ENCODE results near the gene MYO16. TPM values are rescaled to one million over a fixed set of nuclear protein-coding genes. Genes with fewer than 3 reads are reported as not detected.

Gene MYO16
- total RNA-seq, 4 donors from 2014 or later = under 0.01 to 0.21 TPM; not detected in 2

- H3K4me1 ChIP-seq = no peaks in the 10 kb centered on the region
- no peak overlapping the region for H3K4me3 ChIP-seq
- WGBS, 2 donors = 73 to 74% methylated on average over 8 of the region's 8 CpGs
- no peaks in the 10 kb centered on the region for H3K9me3 ChIP-seq
- no peak overlapping the region for H3K27ac ChIP-seq
- no peak for DNase-seq (ENCODE audit: low spot score in 2 of 2)
- no peaks in the 10 kb centered on the region for H3K27me3 ChIP-seq
- TF ChIP-seq, protein P1, sequence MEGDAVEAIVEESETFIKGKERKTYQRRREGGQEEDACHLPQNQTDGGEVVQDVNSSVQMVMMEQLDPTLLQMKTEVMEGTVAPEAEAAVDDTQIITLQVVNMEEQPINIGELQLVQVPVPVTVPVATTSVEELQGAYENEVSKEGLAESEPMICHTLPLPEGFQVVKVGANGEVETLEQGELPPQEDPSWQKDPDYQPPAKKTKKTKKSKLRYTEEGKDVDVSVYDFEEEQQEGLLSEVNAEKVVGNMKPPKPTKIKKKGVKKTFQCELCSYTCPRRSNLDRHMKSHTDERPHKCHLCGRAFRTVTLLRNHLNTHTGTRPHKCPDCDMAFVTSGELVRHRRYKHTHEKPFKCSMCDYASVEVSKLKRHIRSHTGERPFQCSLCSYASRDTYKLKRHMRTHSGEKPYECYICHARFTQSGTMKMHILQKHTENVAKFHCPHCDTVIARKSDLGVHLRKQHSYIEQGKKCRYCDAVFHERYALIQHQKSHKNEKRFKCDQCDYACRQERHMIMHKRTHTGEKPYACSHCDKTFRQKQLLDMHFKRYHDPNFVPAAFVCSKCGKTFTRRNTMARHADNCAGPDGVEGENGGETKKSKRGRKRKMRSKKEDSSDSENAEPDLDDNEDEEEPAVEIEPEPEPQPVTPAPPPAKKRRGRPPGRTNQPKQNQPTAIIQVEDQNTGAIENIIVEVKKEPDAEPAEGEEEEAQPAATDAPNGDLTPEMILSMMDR (IDR thresholded peaks at IDR 0.05) = no peak
- no peaks in the 10 kb centered on the region for H3K36me3 ChIP-seq
Measured at GRCh38 chr13:108681986-108682575, 52.7 kb downstream of the MYO16 start.

DNA sequence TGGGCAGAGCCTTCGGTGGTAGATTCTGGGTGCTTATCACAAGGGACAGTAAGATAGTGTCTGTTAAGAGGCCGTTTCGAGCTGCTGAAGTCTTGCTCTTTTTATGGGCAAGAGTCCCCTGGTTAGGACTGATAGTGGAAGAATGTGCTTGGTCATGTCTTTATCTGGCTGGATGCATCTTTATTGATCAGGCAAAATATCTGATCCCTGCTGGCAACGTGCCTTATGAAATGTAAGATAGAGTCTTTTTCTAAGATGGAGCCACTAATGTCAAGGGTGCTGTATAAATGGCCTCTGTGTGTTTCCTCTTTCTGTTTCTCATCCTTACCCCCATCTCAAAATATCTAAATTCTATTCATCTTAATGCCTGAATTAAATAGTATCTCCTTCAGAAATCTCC is 53.3 kb downstream of the MYO16 start:
- no peak for DNase-seq (ENCODE audit: low spot score in 2 of 2)
- WGBS, 2 donors = 89 to 90% methylated on average over 4 of the region's 4 CpGs
- no peak overlapping the region for H3K4me3 ChIP-seq
- TF ChIP-seq POLR2A (IDR thresholded peaks at IDR 0.05) = no peak
- no peak for TF ChIP-seq EP300 (IDR thresholded peaks at IDR 0.05)
- TF ChIP-seq, protein P1 (IDR thresholded peaks at IDR 0.05) = no peak
- no peaks in the 10 kb centered on the region for H3K27me3 ChIP-seq
- H3K4me1 ChIP-seq = no peaks in the 10 kb centered on the region
- H3K27ac ChIP-seq = no peak overlapping the region
- no peaks in the 10 kb centered on the region for H3K36me3 ChIP-seq
- no peaks in the 10 kb centered on the region for H3K9me3 ChIP-seq

GRCh38 chr13:108686027-108686426 is 56.6 kb downstream of the MYO16 start:
- Histone ChIP-seq H3K27me3 (no peaks in the 10 kb centered on the region), H3K4me1 (no peaks in the 10 kb centered on the region), H3K4me3 (no peak overlapping the region), H3K27ac (no peak overlapping the region), H3K36me3 (no peaks in the 10 kb centered on the region), H3K9me3 (no peaks in the 10 kb centered on the region)
- TF ChIP-seq POLR2A (IDR thresholded peaks at IDR 0.05) = no peak
- TF ChIP-seq, protein P1 (IDR thresholded peaks at IDR 0.05) = no peak
- TF ChIP-seq EP300 (IDR thresholded peaks at IDR 0.05) = no peak
- 92% methylated on average over 5 of the region's 5 CpGs for WGBS, 2 donors
- DNase-seq (ENCODE audit: low spot score in 2 of 2) = no peak

GRCh38 chr13:108690726-108691125 is 61.3 kb downstream of the MYO16 start:
- 82 to 88% methylated on average over 1 of the region's 1 CpG for WGBS, 2 donors
- no peaks in the 10 kb centered on the region for H3K27me3 ChIP-seq
- DNase-seq (ENCODE audit: low spot score in 2 of 2) = no peak
- no peak overlapping the region for H3K4me3 ChIP-seq
- no peak for TF ChIP-seq EP300 (IDR thresholded peaks at IDR 0.05)
- TF ChIP-seq, protein P1 (IDR thresholded peaks at IDR 0.05) = no peak
- no peak for TF ChIP-seq POLR2A (IDR thresholded peaks at IDR 0.05)
- H3K4me1 ChIP-seq = no peaks in the 10 kb centered on the region
- H3K9me3 ChIP-seq = no peaks in the 10 kb centered on the region
- no peak overlapping the region for H3K27ac ChIP-seq
- no peaks in the 10 kb centered on the region for H3K36me3 ChIP-seq

GRCh38 chr13:108700422-108701170 is 71.2 kb downstream of the MYO16 start:
- H3K4me3 ChIP-seq = no peak overlapping the region
- no peak for DNase-seq (ENCODE audit: low spot score in 2 of 2)
- 52 to 57% methylated on average over 9 of the region's 9 CpGs for WGBS, 2 donors
- H3K9me3 ChIP-seq = peaks cover 0 to 9% (median 2%) of the 10 kb centered on the region in 4 donors
- H3K4me1 ChIP-seq = no peaks in the 10 kb centered on the region
- H3K27me3 ChIP-seq = no peaks in the 10 kb centered on the region
- TF ChIP-seq EP300 (IDR thresholded peaks at IDR 0.05) = no peak
- TF ChIP-seq, protein P1 (IDR thresholded peaks at IDR 0.05) = no peak
- TF ChIP-seq POLR2A (IDR thresholded peaks at IDR 0.05) = no peak
- no peak overlapping the region for H3K27ac ChIP-seq
- H3K36me3 ChIP-seq = no peaks in the 10 kb centered on the region

All from tibial nerve (tissue), 4 donors.